Motor neuron (in vitro differentiated cells): ENCODE measurements around the gene LARP4B. TPM values are rescaled to one million over a fixed set of nuclear protein-coding genes. Genes with fewer than 3 reads are reported as not detected.

ENCODE experiments used
- ATAC-seq, 8 experiments: fragments of 200-7000 bp; cut with Tn5 transposase; replicated peaks in 6 of 8; 2 replicates each; pipeline ENCODE4 v1.8.0; 2021; ENCODE audit warnings: mild to moderate bottlenecking in 8 of 8, moderate library complexity in 8 of 8
- H3K27ac ChIP-seq, 2 donors: fragments of 250-450 bp; sonication (Bioruptor Pico); 2 replicates each; pipeline ENCODE4 v1.9.0; 2021; ENCODE audit warnings: antibody characterized with exemption in 2 of 2, mild to moderate bottlenecking in 2 of 2, moderate library complexity in 1 of 2
- H3K4me1 ChIP-seq, 2 donors: fragments of 250-450 bp; sonication (Bioruptor Pico); replicated peaks in 1 of 2; 2 replicates each; pipeline ENCODE4 v1.6.1; 2021; ENCODE audit warnings: antibody characterized with exemption in 2 of 2, mild to moderate bottlenecking in 2 of 2, moderate library complexity in 1 of 2
- H3K4me3 ChIP-seq, 5 donors: fragments of 250-450 bp; sonication (Bioruptor Pico); 2 replicates each; pipeline ENCODE4 v1.9.0; 2021; ENCODE audit warnings: antibody characterized with exemption in 5 of 5, mild to moderate bottlenecking in 5 of 5, moderate library complexity in 4 of 5
- WGBS, 10 experiments: fragments of 450-650 bp; shearing (Covaris generic); methylation state at CpG; one replicate each; pipeline ENCODE4 v1.0.0; 2022; 5-methylcytosine and 5-hydroxymethylcytosine counted together
- in situ Hi-C, 9 experiments: fragments of 400-800 bp; cut with MboI; loops; one replicate each; pipeline ENCODE4 v1.15.0; 2021; ENCODE audit warnings: low sequenced_read_pairs in 9 of 9, low pct_unique_long_range_greater_than_20kb in 2 of 9; ENCODE audit not compliant: unreplicated experiment in 9 of 9
- total RNA-seq, 8 experiments: library from RNA; unstranded; fragments of 300-600 nt; gene quantifications; 2 replicates each; pipeline versions ENCODE4 v1.2.3 to v1.2.4, GENCODE V29; 2022

LARP4B gene
- total RNA-seq, 8 experiments from 2014 or later = 17.2 to 66.0 (median 34.1) TPM

DNA sequence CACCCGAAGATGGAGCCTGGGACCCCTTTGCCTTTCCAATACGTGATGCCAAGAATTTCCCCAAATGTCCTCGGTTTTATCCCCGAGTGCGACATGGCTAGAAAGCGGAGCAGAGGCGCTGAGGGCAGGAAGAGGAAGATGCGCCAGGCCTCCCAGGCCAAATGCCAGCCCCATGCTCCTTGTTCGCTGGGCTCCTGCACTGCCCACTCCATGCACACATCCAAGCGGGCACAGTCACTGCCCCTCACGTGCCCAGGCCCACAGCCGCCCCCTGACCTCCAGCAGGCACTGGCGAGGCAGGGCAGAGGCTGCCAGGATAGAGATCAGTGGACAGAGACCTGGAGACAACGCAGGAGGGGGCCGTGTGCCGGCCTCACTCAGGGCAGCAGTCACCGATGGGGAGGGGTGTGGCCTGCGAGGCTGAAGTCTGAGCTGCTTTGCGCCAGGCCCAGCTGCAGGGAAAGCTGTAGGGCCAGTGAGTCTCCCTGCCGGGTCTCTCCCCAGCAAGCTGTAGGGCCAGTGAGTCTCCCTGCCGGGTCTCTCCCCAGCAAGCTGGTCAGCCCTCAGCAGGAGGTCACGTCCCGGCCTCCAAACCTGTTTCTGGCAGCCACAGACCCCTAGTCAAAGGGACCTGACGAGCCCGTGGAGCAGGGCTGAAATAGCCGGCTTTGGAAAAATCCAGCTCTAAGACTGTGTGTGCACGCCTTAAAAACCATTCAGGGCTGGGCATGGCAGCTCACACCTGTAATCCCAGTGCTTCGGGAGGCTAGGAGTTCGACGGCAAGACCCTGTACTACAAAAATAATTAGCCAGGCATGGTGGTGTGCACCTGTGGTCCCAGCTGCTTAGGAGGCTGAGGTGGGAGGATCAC, 141.4 kb downstream of the LARP4B start:
- in situ Hi-C loops = loop anchor here in 2 of 9 experiments (5.0 to 25.0 kb wide), 3 partner anchors 103 to 278 kb away; partner anchors contain the start of gene DIP2C (in 1 of the 2)
- Histone ChIP-seq H3K4me3 (no peak overlapping the region), H3K4me1 (peaks cover 0 to 2% of the 10 kb centered on the region in 2 donors), H3K27ac (no peak overlapping the region)
- WGBS, 10 experiments = 69 to 93% (median 78%) methylated on average over 2 to 12 of the region's 30 CpGs; no CpG with 5 or more reads in 5 of the 10 experiments
- peak in 4 of 8 experiments; percentile 12 to 45 (median 28) for ATAC-seq

DNA sequence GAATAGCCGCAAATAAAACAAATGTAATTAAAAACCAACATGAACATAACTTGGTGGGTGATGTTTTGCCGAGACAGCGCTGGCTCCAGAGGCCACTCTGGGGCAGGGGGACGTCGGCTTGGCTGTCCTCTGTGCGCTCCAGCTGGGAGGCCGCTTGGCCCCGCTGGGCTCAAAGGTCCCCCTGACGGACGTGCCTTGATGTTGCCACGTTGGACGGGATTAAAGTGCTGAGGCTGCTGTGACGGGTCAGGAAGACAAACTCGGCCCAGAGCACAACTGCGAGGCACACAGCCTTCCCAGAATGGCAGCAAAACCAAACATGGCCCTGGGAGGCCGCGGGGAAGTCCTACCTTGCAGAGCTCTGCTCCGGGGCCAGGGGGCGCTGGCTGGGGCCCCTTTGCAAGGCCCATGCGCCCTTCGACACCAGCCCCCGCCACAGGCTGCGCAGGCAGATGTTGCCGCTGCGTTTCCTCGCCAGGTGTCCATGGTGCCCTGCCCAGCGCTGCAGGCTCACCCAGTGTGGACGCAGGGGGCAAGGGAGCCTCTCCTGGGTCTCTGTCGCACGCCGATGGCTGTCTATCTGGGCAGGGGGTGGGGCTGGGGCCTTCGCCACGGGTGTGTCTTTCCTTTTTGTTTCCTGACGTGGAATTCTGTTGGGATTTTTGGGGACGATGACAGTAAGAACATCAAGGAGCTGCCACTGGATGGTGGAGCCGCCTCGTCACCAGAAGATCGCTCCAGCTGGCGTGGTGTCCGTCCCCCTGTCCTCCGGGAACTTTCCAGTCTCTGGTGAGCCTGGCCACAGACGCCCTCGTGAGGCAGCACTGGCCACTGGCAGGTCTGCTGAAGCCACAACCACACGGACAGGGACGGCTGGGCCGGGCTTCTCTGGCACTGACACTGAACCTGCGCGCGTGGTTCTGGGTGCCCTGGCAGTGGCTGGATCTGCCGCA, 142.4 kb downstream of the LARP4B start:
- in situ Hi-C loops = loop anchor here in 2 of 9 experiments (25.0 kb wide), 2 partner anchors 102 to 277 kb away; partner anchors contain the start of gene DIP2C (in 1 of the 2)
- Histone ChIP-seq H3K4me3 (peak overlapping the region in 1 of 5 donors; percentile 13), H3K27ac (no peak overlapping the region), H3K4me1 (peaks cover 4 to 9% of the 10 kb centered on the region in 2 donors)
- WGBS, 10 experiments = 20 to 99% (median 80%) methylated on average over 3 to 12 of the region's 50 CpGs; no CpG with 5 or more reads in 3 of the 10 experiments
- ATAC-seq = peak in 7 of 8 experiments; percentile 13 to 83 (median 41)

DNA sequence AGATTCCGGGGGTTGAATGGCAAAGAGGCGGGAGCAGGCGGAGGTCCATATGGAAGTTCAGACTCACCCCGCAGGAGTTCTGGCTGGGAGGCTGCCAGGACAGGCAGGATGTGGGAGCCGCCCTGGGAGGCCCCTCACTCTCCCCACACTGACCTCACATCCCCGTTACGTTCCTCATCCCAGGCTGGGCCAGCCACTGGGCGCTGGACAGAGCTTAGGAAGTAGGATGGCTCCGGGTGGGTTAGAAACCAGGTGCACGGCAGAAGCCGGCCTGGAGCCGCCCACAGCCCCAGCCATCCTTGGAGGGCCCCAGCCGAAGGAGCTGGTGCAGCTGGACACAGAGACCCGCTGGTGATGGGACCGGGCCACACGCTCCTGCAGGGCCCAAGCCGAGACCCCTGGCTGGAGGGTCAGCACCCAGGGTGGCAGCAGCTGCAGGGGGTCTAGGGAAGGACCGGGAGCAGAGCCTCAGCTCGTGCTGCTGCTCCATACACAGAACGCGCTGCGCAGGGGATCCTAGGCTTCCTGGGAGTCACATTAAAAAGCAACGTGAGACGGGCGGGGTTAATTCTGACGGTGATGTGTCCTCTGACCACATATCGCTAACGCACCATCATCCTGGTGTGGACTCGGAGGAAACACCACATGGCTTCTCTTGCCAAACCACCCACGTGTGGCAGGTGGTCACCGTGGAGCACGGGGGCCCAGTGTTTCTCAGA, 143.4 kb downstream of the LARP4B start:
- WGBS, 10 experiments = 70 to 96% (median 85%) methylated on average over 4 to 14 of the region's 32 CpGs; no CpG with 5 or more reads in 5 of the 10 experiments
- H3K27ac ChIP-seq = no peak overlapping the region
- in situ Hi-C loops = loop anchor here in 2 of 9 experiments (25.0 kb wide), 2 partner anchors 101 to 276 kb away; partner anchors contain the start of gene DIP2C (in 1 of the 2)
- peak in 1 of 8 experiments; percentile 18 for ATAC-seq
- H3K4me1 ChIP-seq = peaks cover 9 to 14% of the 10 kb centered on the region in 2 donors
- no peak overlapping the region for H3K4me3 ChIP-seq

DNA sequence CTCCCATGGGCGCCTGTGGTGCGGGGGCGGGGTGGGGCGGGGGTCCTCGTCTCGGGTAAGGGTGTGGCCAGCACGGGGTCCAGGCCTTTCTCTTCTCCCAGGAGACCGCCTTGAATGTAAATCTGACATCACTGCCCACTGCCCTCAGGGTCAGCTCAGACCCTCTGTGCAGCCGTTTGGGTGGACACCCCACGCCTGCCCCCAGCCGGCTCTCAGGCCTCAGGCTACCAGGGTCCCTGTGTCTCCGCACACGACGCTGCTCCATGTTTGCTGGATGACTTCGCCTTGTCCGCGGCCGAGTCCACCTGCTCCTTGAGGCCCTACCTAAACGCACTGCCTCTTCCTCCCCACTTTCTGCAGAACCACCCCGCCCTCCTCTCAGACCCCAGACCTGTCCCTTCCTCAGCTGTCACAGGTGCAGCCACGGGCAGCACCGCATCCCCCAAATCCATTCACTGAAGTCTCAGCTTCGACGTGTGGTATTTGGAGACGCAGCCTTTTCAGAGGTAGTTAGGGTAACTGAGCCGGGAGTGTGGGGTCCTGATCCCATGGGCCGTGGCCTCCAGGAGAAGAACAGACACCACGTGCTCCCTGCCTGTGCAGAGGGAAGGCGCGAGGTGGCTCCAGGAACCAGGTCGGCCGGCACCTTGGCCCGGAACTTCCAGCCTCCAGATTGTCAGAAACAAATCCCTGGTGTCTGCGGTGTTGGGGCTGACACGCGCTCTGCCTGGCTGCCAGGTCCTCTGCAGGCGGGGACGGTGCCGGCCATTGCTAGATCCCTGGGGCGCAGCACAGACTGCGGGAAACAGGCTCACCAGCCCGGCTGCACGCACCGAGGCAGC, 144.7 kb downstream of the LARP4B start:
- H3K27ac ChIP-seq = no peak overlapping the region
- no peak overlapping the region for H3K4me3 ChIP-seq
- in situ Hi-C loops = loop anchor here in 2 of 9 experiments (25.0 kb wide), 2 partner anchors 100 to 275 kb away; partner anchors contain the start of gene DIP2C (in 1 of the 2)
- ATAC-seq = no peak
- 80 to 100% (median 95%) methylated on average over 1 to 12 of the region's 44 CpGs; no CpG with 5 or more reads in 5 of the 10 experiments for WGBS, 10 experiments
- H3K4me1 ChIP-seq = peaks cover 14% of the 10 kb centered on the region in 2 donors

- H3K4me3 ChIP-seq = no peak overlapping the region
- in situ Hi-C loops = loop anchor here in 2 of 9 experiments (25.0 kb wide), 2 partner anchors 99 to 274 kb away; partner anchors contain the start of gene DIP2C (in 1 of the 2)
- no peak overlapping the region for H3K27ac ChIP-seq
- ATAC-seq = no peak
- WGBS, 10 experiments = 85 to 100% (median 92%) methylated on average over 1 to 11 of the region's 15 CpGs; no CpG with 5 or more reads in 7 of the 10 experiments
- peaks cover 14% of the 10 kb centered on the region in 2 donors for H3K4me1 ChIP-seq
These were observed 145.7 kb downstream of the LARP4B start for GRCh38 chr10:785861-786214.

DNA sequence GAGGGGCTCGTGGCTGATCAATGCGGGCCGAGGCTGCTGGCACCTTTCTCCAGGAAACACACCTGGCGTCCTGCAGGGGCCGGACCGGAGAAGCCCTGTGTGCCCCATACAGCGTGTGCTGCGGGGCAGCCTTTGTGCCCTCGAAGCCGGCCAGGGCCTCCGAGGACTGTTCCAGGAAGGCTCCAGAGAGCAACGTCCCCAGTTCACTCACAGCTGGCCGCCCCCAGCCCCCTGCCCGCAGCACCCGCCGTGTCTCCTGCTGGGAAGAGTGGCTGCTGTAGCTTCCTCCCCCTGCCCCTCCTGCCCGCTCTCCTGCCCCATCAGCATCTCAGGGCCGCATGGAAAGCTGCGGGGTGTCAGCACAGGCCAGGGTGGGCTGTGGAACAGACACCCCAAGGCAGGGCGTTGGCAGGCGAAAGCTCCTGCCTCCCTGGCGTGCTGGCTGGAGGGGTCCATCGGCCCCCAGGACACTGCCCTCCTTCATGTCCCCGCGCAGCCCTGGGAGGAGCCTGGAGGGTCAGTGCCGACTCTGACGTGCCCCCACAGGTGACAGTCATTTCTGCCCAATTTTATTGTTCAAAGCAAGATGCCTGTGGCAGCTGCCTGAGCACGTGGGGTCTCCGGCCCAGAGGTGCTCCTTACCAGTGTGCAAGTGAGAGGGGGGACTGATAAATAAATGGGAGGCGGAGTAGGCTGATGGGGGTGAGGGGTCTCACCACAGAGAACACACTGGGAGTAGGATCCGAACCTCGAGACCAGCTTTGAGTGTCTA, 146.2 kb downstream of the LARP4B start:
- H3K4me1 ChIP-seq = peaks cover 14% of the 10 kb centered on the region in 2 donors
- H3K4me3 ChIP-seq = peak overlapping the region in 2 of 5 donors; percentile 28 to 32
- peak in 1 of 8 experiments; percentile 20 for ATAC-seq
- WGBS, 10 experiments = 45% methylated on average over 6 of the region's 32 CpGs; no CpG with 5 or more reads in 9 of the 10 experiments
- peak overlapping the region in 1 of 2 donors; percentile 70 for H3K27ac ChIP-seq
- in situ Hi-C loops = loop anchor here in 2 of 9 experiments (25.0 kb wide), 2 partner anchors 98 to 273 kb away; partner anchors contain the start of gene DIP2C (in 1 of the 2)

DNA sequence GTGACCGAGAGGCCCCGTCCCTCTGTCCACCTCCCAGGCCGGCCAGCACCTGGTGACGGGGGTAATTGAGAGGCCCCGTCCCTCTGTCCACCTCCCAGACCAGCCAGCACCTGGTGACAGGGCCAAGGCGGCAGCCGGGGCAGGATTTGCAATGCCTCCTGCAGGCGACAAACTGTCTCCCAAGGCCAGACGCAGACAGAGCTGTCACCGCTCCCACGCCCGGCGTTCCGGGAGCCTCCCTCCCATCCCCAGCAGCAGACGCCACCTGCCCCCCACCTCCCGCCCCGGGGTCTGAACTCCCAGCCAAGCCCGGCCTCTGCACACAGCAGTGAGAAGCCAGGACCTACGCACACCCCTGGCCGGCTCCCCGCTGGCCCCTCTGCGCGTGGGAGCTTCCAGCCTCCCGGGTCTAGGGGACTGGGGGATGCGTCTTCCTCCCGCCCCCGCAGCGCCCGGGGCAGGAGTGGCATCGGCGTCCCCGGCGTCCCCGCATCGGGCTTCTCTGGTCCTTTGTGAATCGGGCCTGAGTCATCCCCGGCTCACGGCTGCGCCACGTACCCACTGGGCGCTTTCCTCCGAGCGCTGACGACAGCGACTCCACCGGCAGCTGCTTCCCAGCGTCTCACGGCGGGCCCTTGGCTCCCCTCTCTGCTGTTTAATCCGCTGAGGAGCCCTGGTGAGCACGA, 147.0 kb downstream of the LARP4B start:
- Histone ChIP-seq H3K4me1 (peaks cover 14% of the 10 kb centered on the region in 2 donors), H3K27ac (peak overlapping the region in 1 of 2 donors; percentile 70), H3K4me3 (peak overlapping the region; percentile 10 to 32 (median 18))
- ATAC-seq = peak; percentile 66 to 90 (median 88)
- 0% methylated on average over 1 of the region's 51 CpGs; no CpG with 5 or more reads in 9 of the 10 experiments for WGBS, 10 experiments
- in situ Hi-C loops = loop anchor here in 2 of 9 experiments (25.0 kb wide), 2 partner anchors 97 to 272 kb away; partner anchors contain the start of gene DIP2C (in 1 of the 2)

DNA sequence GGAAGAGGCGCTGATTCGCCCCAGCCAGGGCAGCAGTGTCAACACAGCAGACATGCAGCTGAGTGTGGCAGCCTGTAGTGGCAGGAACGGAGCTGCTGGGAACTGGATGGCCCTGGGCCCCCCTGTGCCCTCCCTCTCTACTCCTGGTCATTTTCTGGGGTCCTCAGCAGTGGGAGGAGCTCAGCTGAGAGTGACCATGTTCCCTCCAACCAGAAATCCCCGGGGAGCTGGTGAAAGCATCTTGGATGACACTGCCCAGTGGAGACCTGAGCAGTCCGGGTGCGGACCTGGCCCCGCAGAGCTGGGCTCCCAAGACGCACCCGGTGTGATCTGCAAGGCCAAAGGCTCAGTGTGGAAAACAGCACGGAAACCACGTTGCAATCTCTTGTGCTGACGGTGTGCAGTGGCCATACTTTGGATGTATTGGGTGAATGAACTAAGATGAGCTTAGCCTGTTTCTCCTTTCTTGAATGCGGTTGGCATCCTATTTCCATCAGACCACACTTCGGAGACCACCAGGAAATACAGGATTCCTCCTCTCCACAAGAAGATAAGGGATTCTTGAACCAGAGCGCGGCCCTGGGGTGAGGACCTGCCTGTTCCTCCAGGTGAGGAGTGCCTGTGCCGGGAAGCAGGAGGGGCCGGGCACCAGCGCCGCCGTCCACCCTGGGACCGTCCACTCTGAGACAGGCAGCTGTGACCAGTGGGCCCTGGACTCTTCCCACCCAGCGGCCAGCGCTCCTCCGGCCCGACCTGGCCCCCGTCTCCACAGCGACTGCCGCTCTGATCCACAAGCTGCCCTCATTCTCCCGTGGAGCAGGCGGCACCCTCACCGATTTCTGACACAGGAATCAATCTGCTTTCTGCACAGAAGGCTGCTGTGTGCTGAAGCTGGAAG, 148.5 kb downstream of the LARP4B start:
- Histone ChIP-seq H3K4me1 (peaks cover 14% of the 10 kb centered on the region in 2 donors), H3K27ac (peak overlapping the region in 1 of 2 donors; percentile 19), H3K4me3 (no peak overlapping the region)
- ATAC-seq = no peak
- 70 to 100% (median 80%) methylated on average over 1 to 17 of the region's 32 CpGs; no CpG with 5 or more reads in 4 of the 10 experiments for WGBS, 10 experiments
- in situ Hi-C loops = loop anchor here in 2 of 9 experiments (25.0 kb wide), 2 partner anchors 96 to 271 kb away; partner anchors contain the start of gene DIP2C (in 1 of the 2)
